Muscle layer of colon (tissue), 2 donors: ENCODE measurements around the gene PNPLA7.
A peak's percentile ranks its signal among the peaks of the same experiment; 100 is the strongest.

ENCODE experiments used
- H3K27ac ChIP-seq: one replicate; pipeline ENCODE4 v1.7.0; 2013; ENCODE audit warnings: low read depth, mild to moderate bottlenecking, low read length, moderate library complexity
- H3K27me3 ChIP-seq, 2 donors: one replicate each; pipeline ENCODE4 v1.7.0; 2013; ENCODE audit warnings: low read length in 2 of 2, mild to moderate bottlenecking in 2 of 2; ENCODE audit not compliant: insufficient read depth in 2 of 2, control insufficient read depth in 1 of 2
- H3K36me3 ChIP-seq: one replicate; pipeline ENCODE4 v1.7.0; 2013; ENCODE audit warnings: mild to moderate bottlenecking, low read length; ENCODE audit not compliant: insufficient read depth
- H3K4me1 ChIP-seq: one replicate; pipeline ENCODE4 v1.7.0; 2013; ENCODE audit warnings: mild to moderate bottlenecking, low read length; ENCODE audit not compliant: insufficient read depth
- H3K4me3 ChIP-seq, 2 donors: one replicate each; pipeline ENCODE4 v1.7.0; 2013; ENCODE audit warnings: low read length in 2 of 2, low read depth in 1 of 2, mild to moderate bottlenecking in 1 of 2, moderate library complexity in 1 of 2
- H3K9ac ChIP-seq: one replicate; pipeline ENCODE4 v1.7.0; 2013; ENCODE audit warnings: low read length
- H3K9me3 ChIP-seq: one replicate; pipeline ENCODE4 v1.7.0; 2013; ENCODE audit warnings: mild to moderate bottlenecking, low read length
- donor health status: abdominal sarcoma.
- donor health status: Adenocarcinoma of cecum.

The PNPLA7 gene

GRCh38 chr9:137459601-137460362, 90.4 kb downstream of the PNPLA7 start:
- Histone ChIP-seq H3K9me3 (no peaks in the 10 kb centered on the region), H3K4me1 (peaks cover 12% of the 10 kb centered on the region), H3K27ac (peak overlapping the region; percentile 73), H3K27me3 (peaks cover 0 to 4% of the 10 kb centered on the region in 2 donors), H3K4me3 (peak overlapping the region; percentile 40 to 60), H3K9ac (peak overlapping the region; percentile 68), H3K36me3 (peaks cover 11% of the 10 kb centered on the region)

- Histone ChIP-seq H3K9ac (peak within 1 kb of the TSS; percentile 68), H3K27me3 (peaks cover 0 to 4% of the 10 kb centered on the region in 2 donors), H3K36me3 (peaks cover 11% of the 10 kb centered on the region), H3K4me3 (peak within 1 kb of the TSS; percentile 57 to 60), H3K9me3 (no peaks in the 10 kb centered on the region), H3K27ac (peak within 1 kb of the TSS; percentile 73), H3K4me1 (peaks cover 17% of the 10 kb centered on the region)
These were observed 91.0 kb downstream of the PNPLA7 start, which contains the start of gene NSMF for GRCh38 chr9:137459152-137459600. Gene NSMF, minus strand, starts transcription at chr9:137459334. Its CDS starts 232 bp downstream, at chr9:137459102.

GRCh38 chr9:137458194-137459151, 91.7 kb downstream of the PNPLA7 start:
- Histone ChIP-seq H3K4me1 (peaks cover 17% of the 10 kb centered on the region), H3K27me3 (peaks cover 0 to 4% of the 10 kb centered on the region in 2 donors), H3K9me3 (no peaks in the 10 kb centered on the region)

GRCh38 chr9:137457406-137458193, 92.6 kb downstream of the PNPLA7 start:
- Histone ChIP-seq H3K9me3 (no peaks in the 10 kb centered on the region), H3K27ac (no peak overlapping the region), H3K36me3 (peaks cover 11% of the 10 kb centered on the region), H3K9ac (no peak overlapping the region), H3K4me3 (peak overlapping the region; percentile 52 to 57), H3K27me3 (peaks cover 0 to 4% of the 10 kb centered on the region in 2 donors), H3K4me1 (peaks cover 17% of the 10 kb centered on the region)

More at GRCh38 chr9:137458194-137459151, 91.7 kb downstream of the PNPLA7 start:
- Histone ChIP-seq H3K36me3 (peaks cover 11% of the 10 kb centered on the region), H3K27ac (peak overlapping the region; percentile 44), H3K4me3 (peak overlapping the region; percentile 52 to 57), H3K9ac (no peak overlapping the region)

GRCh38 chr9:137456864-137457405, 93.3 kb downstream of the PNPLA7 start:
- no peaks in the 10 kb centered on the region for H3K9me3 ChIP-seq
- H3K36me3 ChIP-seq: peaks cover 11% of the 10 kb centered on the region
- peaks cover 17% of the 10 kb centered on the region for H3K4me1 ChIP-seq
- peaks cover 0 to 3% of the 10 kb centered on the region in 2 donors for H3K27me3 ChIP-seq
- H3K9ac ChIP-seq: no peak overlapping the region
- H3K4me3 ChIP-seq: no peak overlapping the region
- no peak overlapping the region for H3K27ac ChIP-seq

GRCh38 chr9:137456061-137456863, 93.9 kb downstream of the PNPLA7 start:
- Histone ChIP-seq H3K4me3 (no peak overlapping the region), H3K9me3 (no peaks in the 10 kb centered on the region), H3K36me3 (peaks cover 11% of the 10 kb centered on the region), H3K27me3 (no peaks in the 10 kb centered on the region), H3K27ac (no peak overlapping the region), H3K4me1 (peaks cover 17% of the 10 kb centered on the region), H3K9ac (no peak overlapping the region)

- Histone ChIP-seq H3K27ac (no peak overlapping the region), H3K27me3 (no peaks in the 10 kb centered on the region), H3K4me3 (no peak overlapping the region), H3K9ac (no peak overlapping the region), H3K9me3 (no peaks in the 10 kb centered on the region), H3K4me1 (peaks cover 17% of the 10 kb centered on the region), H3K36me3 (peaks cover 11% of the 10 kb centered on the region)
These were observed 94.7 kb downstream of the PNPLA7 start for GRCh38 chr9:137455359-137455991.

- Histone ChIP-seq H3K4me3 (peak overlapping the region; percentile 20 to 52), H3K27ac (peak overlapping the region; percentile 44), H3K9ac (peak overlapping the region; percentile 21), H3K4me1 (peaks cover 16% of the 10 kb centered on the region), H3K9me3 (no peaks in the 10 kb centered on the region), H3K27me3 (no peaks in the 10 kb centered on the region), H3K36me3 (peaks cover 11% of the 10 kb centered on the region)
These were observed 95.4 kb downstream of the PNPLA7 start for GRCh38 chr9:137454597-137455358.

GRCh38 chr9:137454145-137454596, 96.0 kb downstream of the PNPLA7 start:
- peaks cover 11% of the 10 kb centered on the region for H3K4me1 ChIP-seq
- peak overlapping the region; percentile 20 to 52 for H3K4me3 ChIP-seq
- no peaks in the 10 kb centered on the region for H3K9me3 ChIP-seq
- H3K9ac ChIP-seq: peak overlapping the region; percentile 21
- H3K27ac ChIP-seq: peak overlapping the region; percentile 44
- H3K36me3 ChIP-seq: peaks cover 11% of the 10 kb centered on the region
- no peaks in the 10 kb centered on the region for H3K27me3 ChIP-seq
